Mesodermal cell (in vitro differentiated cells): Measurements from ENCODE around the gene NR6A1.

Experiments
- H3K27ac ChIP-seq: 2 replicates; pipeline ENCODE4 v1.7.0; 2013; ENCODE audit warnings: mild to moderate bottlenecking, low read depth, low read length, moderate library complexity; ENCODE audit not compliant: severe bottlenecking
- H3K36me3 ChIP-seq: 2 replicates; pipeline ENCODE4 v1.7.1; 2013; ENCODE audit warnings: mild to moderate bottlenecking, low read length, moderate library complexity; ENCODE audit not compliant: control insufficient read depth, insufficient read depth
- H3K4me1 ChIP-seq: one replicate; pipeline ENCODE4 v1.7.1; 2013; ENCODE audit warnings: mild to moderate bottlenecking, low read length; ENCODE audit not compliant: insufficient read depth, control insufficient read depth, poor library complexity, severe bottlenecking
- H3K4me3 ChIP-seq: 2 replicates; pipeline ENCODE4 v1.7.0; 2013; ENCODE audit warnings: low read length, control low read depth, mild to moderate bottlenecking; ENCODE audit not compliant: insufficient read depth, poor library complexity, severe bottlenecking; ENCODE audit errors: extremely low read depth
- H3K9me3 ChIP-seq: 2 replicates; pipeline ENCODE4 v1.7.1; 2013; ENCODE audit warnings: mild to moderate bottlenecking, low read length, moderate library complexity; ENCODE audit not compliant: control insufficient read depth
- WGBS, 2 experiments: methylation state at CpG; one replicate each; pipeline ENCODE4 v1.1.5; 2013; ENCODE audit warnings: missing lambda C conversion rate in 2 of 2; ENCODE audit not compliant: insufficient coverage in 2 of 2; 5-methylcytosine and 5-hydroxymethylcytosine counted together

NR6A1 gene

DNA sequence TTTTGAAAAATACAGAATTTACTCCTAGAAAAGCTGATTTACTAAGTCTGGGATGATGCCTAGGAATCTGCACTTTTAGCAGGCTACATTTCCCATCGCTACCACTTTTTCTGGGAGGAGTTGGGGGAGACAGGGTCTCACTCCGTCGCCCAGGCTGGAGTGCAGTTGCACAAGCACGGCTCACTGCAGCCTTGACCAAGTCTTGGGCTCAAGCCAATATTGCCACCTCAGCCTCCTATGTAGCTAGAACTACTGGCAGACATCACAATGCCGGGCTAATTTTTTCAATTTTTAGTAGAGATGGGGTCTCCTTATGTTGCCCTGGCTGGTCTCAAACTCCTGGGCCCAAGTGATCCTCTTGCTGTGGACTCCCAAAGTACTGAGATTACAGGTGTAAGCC lies 85.9 kb downstream of the NR6A1 start:
- Histone ChIP-seq H3K27ac (no peak overlapping the region), H3K4me1 (no peaks in the 10 kb centered on the region), H3K4me3 (no peak overlapping the region), H3K9me3 (no peaks in the 10 kb centered on the region), H3K36me3 (peaks cover 54% of the 10 kb centered on the region)
- WGBS, 2 experiments, result 100% methylated on average over 4 of the region's 5 CpGs; no CpG with 5 or more reads in 1 of the 2 experiments

DNA sequence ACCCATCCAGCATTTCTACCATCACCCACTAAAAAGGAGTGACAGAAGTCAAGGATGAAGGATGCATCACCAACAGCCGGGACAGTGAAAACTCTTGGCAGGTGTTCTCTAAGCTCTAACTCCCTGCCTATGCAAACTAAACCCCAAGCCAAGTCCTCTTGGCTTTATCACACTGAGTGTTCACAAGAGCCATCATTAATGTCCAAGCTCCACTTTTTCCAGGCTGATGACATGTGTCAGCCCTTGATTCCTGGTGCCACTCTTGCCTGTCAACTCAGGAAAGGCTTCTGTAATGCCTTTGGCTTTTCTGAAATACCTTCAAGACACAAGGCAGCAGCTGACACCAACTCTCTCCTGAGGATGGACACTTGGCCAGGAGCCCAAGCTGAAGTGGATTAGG lies 86.9 kb downstream of the NR6A1 start:
- Histone ChIP-seq H3K4me3 (no peak overlapping the region), H3K4me1 (no peaks in the 10 kb centered on the region), H3K27ac (no peak overlapping the region), H3K36me3 (peaks cover 55% of the 10 kb centered on the region), H3K9me3 (no peaks in the 10 kb centered on the region)
- WGBS, 2 experiments, result 78 to 100% methylated on average over 1 of the region's 1 CpG

DNA sequence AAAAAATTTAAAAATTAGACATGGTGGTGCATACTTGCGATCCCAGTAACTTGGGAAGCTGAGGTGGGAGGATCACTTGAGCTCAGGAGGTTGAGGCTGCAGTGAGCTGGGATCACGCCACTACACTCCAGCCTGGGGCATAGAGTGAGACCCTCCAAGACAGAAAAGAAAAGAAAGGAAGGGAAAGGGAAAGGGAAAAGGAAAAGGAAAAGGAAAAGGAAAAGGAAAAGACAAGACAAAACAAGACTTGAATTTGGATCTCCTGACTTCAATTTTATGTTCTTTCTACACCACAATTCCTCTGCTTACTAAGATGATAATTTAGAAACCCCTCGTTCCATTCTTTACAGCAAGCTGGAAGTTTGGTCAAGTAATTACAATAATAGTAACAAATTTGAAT lies 88.1 kb downstream of the NR6A1 start:
- H3K9me3 ChIP-seq, result no peaks in the 10 kb centered on the region
- peaks cover 49% of the 10 kb centered on the region for H3K36me3 ChIP-seq
- no peaks in the 10 kb centered on the region for H3K4me1 ChIP-seq
- 100% methylated on average over 2 of the region's 3 CpGs for WGBS, 2 experiments
- no peak overlapping the region for H3K27ac ChIP-seq
- no peak overlapping the region for H3K4me3 ChIP-seq

DNA sequence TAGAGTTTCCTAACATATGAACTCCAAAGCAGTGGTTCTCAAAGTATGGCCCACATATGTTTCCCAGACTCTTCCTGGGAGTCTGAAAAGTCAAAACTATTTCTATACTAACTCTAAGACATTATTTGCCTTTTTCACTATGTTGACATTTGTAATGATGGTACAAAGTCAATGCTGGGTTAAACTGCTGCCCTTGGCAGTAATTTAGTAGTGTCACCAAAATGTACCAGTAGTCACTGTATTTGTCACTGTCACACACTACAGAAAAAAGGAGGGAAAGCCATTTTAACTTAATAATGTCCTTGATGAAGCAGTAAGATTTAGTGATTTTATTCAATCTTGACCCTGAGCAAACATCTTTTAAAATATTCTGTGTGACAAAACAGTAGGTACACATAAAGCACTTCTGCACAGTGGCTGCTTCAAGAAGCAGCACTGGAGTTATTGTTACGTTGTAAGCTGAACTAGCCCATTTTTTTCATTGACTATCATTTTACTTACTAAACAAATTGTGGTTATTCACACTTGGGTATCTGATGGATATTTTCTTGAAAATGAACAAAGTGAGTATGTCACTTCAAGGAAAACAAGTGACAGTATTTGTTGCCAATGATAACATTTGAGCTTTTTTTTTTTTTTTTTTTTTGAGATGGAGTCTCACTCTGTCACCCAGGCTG lies 90.3 kb downstream of the NR6A1 start:
- Histone ChIP-seq H3K27ac (no peak overlapping the region), H3K4me1 (no peaks in the 10 kb centered on the region), H3K4me3 (no peak overlapping the region), H3K9me3 (no peaks in the 10 kb centered on the region), H3K36me3 (peaks cover 39% of the 10 kb centered on the region)
- WGBS, 2 experiments, result no CpG with 5 or more reads among the region's 1 CpG

DNA sequence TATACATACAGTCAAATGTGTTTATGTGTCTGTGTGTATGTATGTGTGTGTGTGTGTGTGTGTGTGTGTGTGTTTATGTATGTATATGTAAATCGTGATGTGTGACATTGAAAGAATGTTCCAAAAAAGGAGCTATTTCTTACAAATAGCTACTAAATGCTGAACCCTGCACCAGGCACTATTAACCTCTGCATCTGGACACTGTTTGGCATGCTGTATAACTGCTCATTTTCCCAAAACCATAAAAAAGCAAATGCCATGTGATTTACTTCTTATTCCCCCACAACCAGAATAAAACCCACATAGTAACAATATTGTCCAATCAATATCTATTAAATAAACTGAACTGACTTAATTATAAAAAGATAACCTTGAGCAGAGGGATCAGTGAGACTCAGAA lies 91.1 kb downstream of the NR6A1 start:
- H3K36me3 ChIP-seq, result peaks cover 46% of the 10 kb centered on the region

DNA sequence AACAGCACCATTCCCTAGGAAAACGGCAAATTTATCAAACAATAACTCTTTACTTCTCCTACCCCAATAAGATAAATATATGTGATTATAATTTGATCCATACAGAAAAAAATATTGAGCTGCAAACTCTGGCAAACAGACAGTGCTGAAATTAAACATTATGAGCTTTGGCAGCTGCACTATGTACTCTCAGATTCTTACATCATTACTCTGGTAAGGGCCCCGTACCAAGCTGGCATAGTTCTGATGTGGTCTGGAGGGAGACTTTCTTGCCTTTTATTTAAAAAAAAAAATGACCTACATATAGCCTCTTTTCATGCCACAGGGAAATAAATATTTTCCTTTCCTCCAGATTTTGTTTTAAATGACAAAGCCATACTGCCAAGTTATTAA lies 95.0 kb downstream of the NR6A1 start:
- H3K9me3 ChIP-seq, result no peaks in the 10 kb centered on the region
- peaks cover 11% of the 10 kb centered on the region for H3K4me1 ChIP-seq
- no peak overlapping the region for H3K4me3 ChIP-seq
- H3K27ac ChIP-seq, result no peak overlapping the region
- peaks cover 38% of the 10 kb centered on the region for H3K36me3 ChIP-seq
- no CpG with 5 or more reads among the region's 2 CpGs for WGBS, 2 experiments

More for the DNA sequence above, 91.1 kb downstream of the NR6A1 start:
- Histone ChIP-seq H3K4me3 (no peak overlapping the region), H3K27ac (no peak overlapping the region), H3K9me3 (no peaks in the 10 kb centered on the region), H3K4me1 (peaks cover 5% of the 10 kb centered on the region)
- no CpG with 5 or more reads among the region's 1 CpG for WGBS, 2 experiments

DNA sequence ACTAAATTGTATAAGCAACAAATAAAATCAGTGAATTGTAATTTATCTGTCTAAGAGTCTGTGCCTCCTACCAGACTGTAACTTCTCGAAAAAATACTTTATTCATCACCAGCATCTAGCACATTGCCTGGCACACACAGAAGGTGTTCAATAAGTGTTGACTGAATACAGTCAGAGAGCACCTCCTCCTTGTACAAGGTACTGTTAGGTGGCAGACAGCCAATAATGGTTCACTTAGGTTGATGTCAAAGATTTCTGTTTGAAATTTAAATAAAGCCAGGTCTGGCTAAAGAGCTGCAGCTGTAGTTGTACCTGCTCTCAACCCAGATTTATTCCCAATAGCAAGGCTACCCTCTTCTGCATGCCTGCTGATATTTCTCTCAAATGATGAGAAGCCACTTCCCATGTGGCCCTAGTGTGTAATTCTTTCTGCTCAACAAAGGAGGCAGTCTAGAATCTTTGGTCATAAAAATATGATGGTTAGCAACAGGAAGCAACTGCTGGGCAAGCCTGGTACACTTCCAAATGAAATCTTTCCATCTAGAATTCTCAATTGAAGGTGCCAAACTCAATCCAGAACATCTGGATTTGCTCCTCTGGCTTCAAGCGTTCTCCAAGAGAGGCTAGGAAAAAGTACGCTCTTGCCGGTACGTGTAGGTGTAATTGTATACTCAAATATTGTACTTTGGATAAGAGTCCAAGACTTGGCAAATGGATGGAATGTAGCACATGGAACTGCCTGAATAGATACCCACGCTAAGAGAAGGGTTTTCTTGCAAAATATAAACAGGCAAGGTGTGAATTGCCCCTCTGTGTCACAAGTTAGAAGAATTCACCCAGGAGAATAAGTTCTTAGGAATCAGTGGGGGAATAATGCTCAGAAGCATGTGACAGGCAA lies 95.6 kb downstream of the NR6A1 start:
- 67 to 75% methylated on average over 3 to 4 of the region's 6 CpGs for WGBS, 2 experiments
- Histone ChIP-seq H3K9me3 (no peaks in the 10 kb centered on the region), H3K4me1 (peaks cover 11% of the 10 kb centered on the region), H3K4me3 (no peak overlapping the region), H3K27ac (no peak overlapping the region), H3K36me3 (peaks cover 35% of the 10 kb centered on the region)

DNA sequence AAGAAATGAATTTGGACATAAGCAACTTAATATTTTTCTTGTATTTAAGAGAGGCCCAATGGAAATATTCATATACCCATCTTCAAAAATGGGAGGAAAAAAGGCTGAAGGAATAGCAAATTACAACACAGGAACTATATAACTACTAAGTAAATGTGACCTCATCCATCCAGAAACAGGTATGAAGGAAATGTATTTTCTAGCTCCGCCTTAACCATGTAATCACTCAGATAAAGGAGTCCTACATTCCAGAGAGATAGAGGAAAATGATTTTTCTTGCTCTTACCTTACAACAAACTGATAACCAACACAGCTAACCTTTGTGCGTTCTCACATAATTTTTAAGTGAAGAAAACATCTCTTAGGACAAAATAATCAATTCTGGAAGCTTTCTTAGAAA lies 96.5 kb downstream of the NR6A1 start:
- peaks cover 11% of the 10 kb centered on the region for H3K4me1 ChIP-seq
- H3K27ac ChIP-seq, result no peak overlapping the region
- no peaks in the 10 kb centered on the region for H3K9me3 ChIP-seq
- H3K36me3 ChIP-seq, result peaks cover 35% of the 10 kb centered on the region
- WGBS, 2 experiments, result 100% methylated on average over 1 of the region's 2 CpGs
- no peak overlapping the region for H3K4me3 ChIP-seq

DNA sequence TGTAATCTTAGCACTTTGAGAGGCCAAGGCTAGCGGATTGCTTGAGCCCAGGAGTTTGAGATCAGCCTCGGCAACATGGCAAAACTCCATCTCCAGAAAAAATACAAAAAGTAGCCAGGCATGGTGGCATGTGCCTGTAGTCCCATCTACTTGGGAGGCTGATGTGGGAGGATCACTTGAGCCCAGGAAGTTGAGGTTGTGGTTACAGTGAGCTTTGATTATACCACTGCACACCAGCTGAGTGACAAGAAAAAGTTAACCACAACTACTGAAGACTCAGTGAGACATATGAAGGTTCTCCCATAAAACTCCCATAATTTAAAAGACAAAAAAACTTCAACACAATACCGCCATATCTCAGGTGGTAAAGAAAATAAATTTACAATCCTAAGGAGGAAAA lies 98.0 kb downstream of the NR6A1 start:
- H3K4me3 ChIP-seq, result no peak overlapping the region
- WGBS, 2 experiments, result 100% methylated on average over 1 to 2 of the region's 3 CpGs

DNA sequence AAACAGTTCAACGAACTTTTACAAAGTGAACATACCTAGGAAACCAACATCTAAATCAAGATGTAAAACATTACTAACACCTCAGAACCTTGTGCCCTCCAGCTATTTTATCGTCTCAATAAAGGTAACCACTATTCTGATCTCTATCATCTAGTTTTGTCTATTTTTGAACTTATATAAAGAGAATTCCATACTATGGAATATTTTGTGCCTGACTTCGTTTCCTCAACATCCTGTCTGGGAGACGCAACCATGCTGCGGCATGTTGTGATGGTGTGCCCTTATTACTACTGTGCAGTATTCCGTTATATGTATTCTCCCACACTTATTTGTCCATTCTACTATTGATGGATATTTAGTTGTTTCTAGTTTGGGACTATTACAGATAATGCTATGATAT lies 99.2 kb downstream of the NR6A1 start:
- H3K9me3 ChIP-seq, result no peaks in the 10 kb centered on the region
- H3K27ac ChIP-seq, result no peak overlapping the region
- 70 to 100% methylated on average over 1 to 2 of the region's 6 CpGs for WGBS, 2 experiments
- peaks cover 11% of the 10 kb centered on the region for H3K4me1 ChIP-seq
- H3K4me3 ChIP-seq, result no peak overlapping the region
- H3K36me3 ChIP-seq, result peaks cover 43% of the 10 kb centered on the region

More for the DNA sequence above, 98.0 kb downstream of the NR6A1 start:
- Histone ChIP-seq H3K9me3 (no peaks in the 10 kb centered on the region), H3K27ac (no peak overlapping the region), H3K36me3 (peaks cover 37% of the 10 kb centered on the region), H3K4me1 (peaks cover 11% of the 10 kb centered on the region)

DNA sequence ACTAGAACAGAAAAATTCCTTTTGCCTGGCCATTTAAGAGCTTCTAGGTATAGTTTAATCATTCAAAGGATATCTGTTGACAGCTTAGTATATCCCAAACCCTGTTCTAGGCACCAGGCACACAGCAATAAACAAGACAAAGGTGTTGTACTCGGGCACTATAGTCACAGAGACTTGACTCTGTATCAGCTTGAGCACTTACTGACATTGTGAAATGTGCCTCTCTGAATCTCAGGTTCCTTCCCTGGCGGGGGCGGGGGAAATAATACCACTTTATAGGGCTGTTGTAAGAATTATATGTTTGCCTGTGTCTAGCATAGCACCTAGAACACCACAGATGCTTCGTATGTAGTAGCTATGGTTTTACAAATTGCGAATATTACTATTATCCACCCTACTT lies 104.5 kb downstream of the NR6A1 start:
- H3K4me3 ChIP-seq, result no peak overlapping the region
- no peaks in the 10 kb centered on the region for H3K9me3 ChIP-seq
- 67 to 100% methylated on average over 1 to 2 of the region's 5 CpGs for WGBS, 2 experiments
- peaks cover 55% of the 10 kb centered on the region for H3K36me3 ChIP-seq
- no peak overlapping the region for H3K27ac ChIP-seq
- peaks cover 18% of the 10 kb centered on the region for H3K4me1 ChIP-seq
